ENCODE results near the gene KRTAP10-4.
A peak's percentile ranks its signal among the peaks of the same experiment; 100 is the strongest.

KRTAP10-4 gene

GRCh38 chr21:44615466-44615865, 41.9 kb downstream of the KRTAP10-4 start:
- DNase-seq (ENCODE audit: low read depth, low spot score), result no peak

DNA sequence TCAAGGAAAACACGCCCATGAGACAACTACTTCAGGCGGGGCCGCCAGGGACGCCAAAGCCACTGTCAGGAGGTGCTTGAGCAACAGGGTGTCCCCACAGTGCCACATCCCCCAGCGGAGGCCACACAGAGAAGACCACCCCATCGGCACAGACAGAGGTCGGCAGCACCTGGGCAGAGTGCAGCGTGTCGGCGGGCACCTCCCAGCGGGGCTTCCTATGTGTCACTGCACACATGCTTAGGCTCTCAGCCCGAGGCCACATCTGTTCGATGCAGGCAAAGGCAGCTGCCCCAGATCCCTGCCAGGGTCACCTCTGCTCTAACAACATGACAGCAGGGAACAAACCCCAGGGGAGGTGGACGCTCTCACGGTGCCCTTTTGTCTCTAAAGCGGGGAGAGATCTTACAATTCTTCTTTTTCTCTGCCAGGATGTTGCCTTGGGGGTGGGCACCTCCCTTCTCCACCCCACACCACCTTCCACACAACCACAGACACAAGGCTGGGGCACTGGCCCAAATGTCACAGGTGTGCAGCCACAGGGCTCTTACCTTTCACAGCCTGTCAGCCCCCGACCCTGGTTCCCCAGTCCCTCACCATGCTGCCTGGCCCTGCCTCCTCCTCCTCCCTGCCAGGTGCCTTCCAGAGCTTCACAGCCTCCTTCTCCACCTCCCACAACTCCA, 42.5 kb downstream of the KRTAP10-4 start:
- DNase-seq (ENCODE audit: low read depth, low spot score), result no peak

DNA sequence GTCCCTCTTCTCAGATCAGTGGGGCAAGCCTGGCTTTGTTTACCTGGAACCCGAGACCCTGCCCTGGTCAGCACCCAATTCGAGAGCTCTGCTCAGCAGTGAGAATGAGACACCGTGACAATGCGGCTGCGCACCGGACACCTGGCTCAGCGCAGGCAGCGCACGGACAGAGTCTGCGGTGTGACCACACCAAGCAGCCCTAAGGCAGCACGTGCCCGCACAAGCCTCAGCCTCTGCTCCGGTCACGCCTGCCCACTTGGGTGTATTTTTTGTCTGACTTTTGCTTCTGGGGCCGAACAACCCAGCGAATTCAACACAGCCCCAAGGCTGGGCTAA, 43.0 kb downstream of the KRTAP10-4 start:
- no peak for DNase-seq (ENCODE audit: low read depth, low spot score)

DNA sequence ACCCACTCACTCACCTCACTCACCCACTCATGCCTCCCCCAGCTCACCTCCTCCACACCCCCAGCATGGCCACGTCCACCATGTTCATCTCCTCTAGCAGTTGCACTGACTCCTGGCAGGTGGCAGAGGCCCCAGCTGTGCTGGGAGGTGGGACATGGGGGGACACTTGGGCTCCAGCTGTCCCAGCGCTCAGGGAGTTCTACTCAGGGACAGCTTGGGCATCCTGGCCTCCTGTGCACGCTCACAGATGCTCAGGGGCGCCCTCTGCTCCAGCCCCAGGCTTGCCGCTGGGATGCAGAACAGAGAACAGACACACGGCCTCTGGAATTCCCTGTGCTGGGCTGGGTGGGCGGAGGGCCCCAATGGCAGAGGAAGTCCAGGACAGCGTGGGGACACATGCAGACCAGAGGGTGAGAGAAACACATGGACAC, 43.6 kb downstream of the KRTAP10-4 start:
- DNase-seq (ENCODE audit: low read depth, low spot score), result no peak

- no peak for DNase-seq (ENCODE audit: low read depth, low spot score)
Observed at GRCh38 chr21:44618504-44618903, 45.0 kb downstream of the KRTAP10-4 start.

DNA sequence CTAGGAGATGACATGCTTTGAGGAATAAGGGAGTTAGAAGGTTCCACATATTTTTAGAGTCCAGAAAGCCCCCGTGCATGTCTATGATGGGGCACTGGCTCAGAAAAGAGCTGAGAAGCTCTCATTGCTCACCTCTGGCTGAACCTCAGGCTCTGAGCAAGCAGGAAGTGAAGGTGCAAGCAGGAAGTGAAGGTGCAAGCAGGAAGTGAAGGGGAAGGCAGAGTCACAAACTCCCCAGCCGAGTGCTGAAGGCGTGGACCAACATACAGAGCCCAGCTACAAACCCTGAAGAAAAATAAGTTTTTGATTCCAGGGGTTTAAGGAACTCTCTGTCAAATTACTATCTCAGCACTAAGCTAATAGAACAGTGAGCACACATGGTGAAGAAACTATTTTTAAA, 45.4 kb downstream of the KRTAP10-4 start:
- DNase-seq (ENCODE audit: low read depth, low spot score), result peak; percentile 21

DNA sequence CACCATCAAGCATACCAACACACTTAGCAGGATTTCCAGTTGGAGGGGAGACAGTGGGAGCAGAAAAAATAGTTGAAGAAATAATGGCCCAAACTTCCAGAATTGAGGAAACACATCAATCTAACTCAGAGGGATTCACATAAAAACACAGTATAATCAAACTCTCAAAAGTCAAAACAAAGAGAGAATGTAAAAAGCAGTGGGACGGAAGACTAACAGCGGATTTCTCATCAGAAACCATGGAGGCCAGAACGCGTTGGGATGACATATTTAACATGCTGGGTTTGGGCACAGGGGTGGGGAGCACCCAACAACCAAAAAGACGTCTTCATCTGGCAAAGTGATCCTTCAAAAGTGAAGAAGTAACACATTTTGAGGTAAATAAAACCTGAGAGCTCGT, 46.4 kb downstream of the KRTAP10-4 start:
- no peak for DNase-seq (ENCODE audit: low read depth, low spot score)

GRCh38 chr21:44623575-44623974, 50.0 kb downstream of the KRTAP10-4 start:
- DNase-seq (ENCODE audit: low read depth, low spot score), result no peak

Data from activated naive CD8-positive, alpha-beta T cell treated with anti-CD3 and anti-CD28 coated beads, Interleukin-2, amount 50 U/mL, for 16 hours (primary cell).